ENCODE data around the gene C1orf216. TPM values are rescaled to one million over a fixed set of nuclear protein-coding genes. Genes with fewer than 3 reads are reported as not detected.

The C1orf216 gene
- total and polyA plus RNA-seq, 10 of the 15 experiments (the other 5 are each of a cell fraction or from before 2014, with no cell fraction given) = 2.9 to 17.2 (median 11.3) TPM

- no peak overlapping the region for H2AFZ ChIP-seq (ENCODE audit: control insufficient read depth, low read depth, low read length)
- POLR2A ChIA-PET = no interaction called here
- no peaks in the 10 kb centered on the region for H3K9me3 ChIP-seq (replicated peaks; ENCODE audit: control insufficient read depth, insufficient read depth, low read length)
- H3K9ac ChIP-seq (ENCODE audit: control insufficient read depth, insufficient read depth, low read length) = no peak overlapping the region
- ATAC-seq = no peak
- in situ Hi-C loops (cut with MboI) = no loop called here
- no peak for DNase-seq (ENCODE audit: low read depth, low spot score)
- H3K36me3 ChIP-seq (ENCODE audit: control insufficient read depth in 2 of 2, insufficient read depth in 2 of 2, low read length in 1 of 2) = no peaks in the 10 kb centered on the region
- H3K27me3 ChIP-seq (replicated peaks in 1 of 2; ENCODE audit: control insufficient read depth in 2 of 2, insufficient read depth in 2 of 2, low read length in 1 of 2) = peaks cover 0 to 2% of the 10 kb centered on the region in 2 experiments; a peak in 2 of 4 replicates
- CTCF ChIA-PET = no interaction called here
- intact Hi-C loops (cut with micrococcal nuclease; ENCODE audit: unreplicated experiment) = no loop called here
- no peak for TF ChIP-seq SIX5 (IDR thresholded peaks at IDR 0.05; ENCODE audit: low read depth, low read length, severe bottlenecking)
- no peak for TF ChIP-seq NR2C2 (IDR thresholded peaks at IDR 0.05; ENCODE audit: borderline replicate concordance, control insufficient read depth, insufficient read length, low read depth)
- TF ChIP-seq HDAC2 (IDR thresholded peaks at IDR 0.05) = no peak
- no peak for TF ChIP-seq ZNF384 (IDR thresholded peaks at IDR 0.05; ENCODE audit: borderline replicate concordance, low read depth, low read length)
- TF ChIP-seq BCL11A (IDR thresholded peaks at IDR 0.05; ENCODE audit: low read depth, low read length) = no peak
- TF ChIP-seq ZZZ3 (IDR thresholded peaks at IDR 0.05; ENCODE audit: control insufficient read depth, insufficient read length, low read depth) = no peak
- no peak for TF ChIP-seq RCOR1 (conservative IDR thresholded peaks at IDR 0.05; ENCODE audit: low read depth, low read length)
- no peak for TF ChIP-seq NRF1 (conservative IDR thresholded peaks at IDR 0.05; ENCODE audit: low read depth, low read length)
- no peak for TF ChIP-seq FOXK2 (IDR thresholded peaks at IDR 0.05)
- no peak for TF ChIP-seq CTCF (IDR thresholded peaks at IDR 0.05 in 2 of 3, conservative IDR thresholded peaks at IDR 0.05 in 1 of 3; ENCODE audit: control insufficient read depth in 2 of 3, extremely low read depth in 1 of 3, insufficient read depth in 1 of 3, low read depth in 3 of 3, low read length in 3 of 3)
- no peak for TF ChIP-seq DPF2 (IDR thresholded peaks at IDR 0.05)
- no peak for TF ChIP-seq IKZF2 (IDR thresholded peaks at IDR 0.05)
- no peak for TF ChIP-seq MEF2A (IDR thresholded peaks at IDR 0.05; ENCODE audit: insufficient read depth, low read depth, low read length)
- no peak for TF ChIP-seq REST (IDR thresholded peaks at IDR 0.05; ENCODE audit: low read depth, low read length)
- WGBS (ENCODE audit: insufficient coverage, insufficient replicate concordance, low lambda C conversion rate, missing lambda C conversion rate) = 49% methylated on average over 5 of the region's 5 CpGs
- SMC1A ChIA-PET (ENCODE audit: uncharacterized antibody, unreplicated experiment) = interaction anchor here (0.6 kb wide), 1 partner anchor 48 kb away, joined by 3 read pairs; no protein-coding TSS in a partner anchor
- H3K79me2 ChIP-seq (ENCODE audit: control insufficient read depth, insufficient read depth, low read length) = no peaks in the 10 kb centered on the region
- RAD21 ChIA-PET (ENCODE audit: unreplicated experiment) = no interaction called here
- no peaks in the 10 kb centered on the region for H3K4me1 ChIP-seq (ENCODE audit: control insufficient read depth, insufficient read depth, low read length)
- BruUV-seq (replicated peaks) = no TSS peak
- H3K27ac ChIP-seq (ENCODE audit: control insufficient read depth, insufficient read depth) = no peak overlapping the region
- H3K4me2 ChIP-seq (ENCODE audit: control insufficient read depth, insufficient read depth) = no peak overlapping the region
- no peak overlapping the region for H3K4me3 ChIP-seq
- no peaks in the 10 kb centered on the region for H4K20me1 ChIP-seq (ENCODE audit: control insufficient read depth, insufficient read depth)
- FAIRE-seq = no peak
These were observed 30.5 kb downstream of the C1orf216 start for GRCh38 chr1:35688161-35688560.
